NCI-H2227 treated with DMSO at 0.1 percent for 48 hours (cell line): ENCODE measurements around the gene WIPF2.

Source experiments
- DNase-seq: peaks from one replicate; lab custom pipeline; 2025; lab: John Stamatoyannopoulos, UW

Gene WIPF2

DNA sequence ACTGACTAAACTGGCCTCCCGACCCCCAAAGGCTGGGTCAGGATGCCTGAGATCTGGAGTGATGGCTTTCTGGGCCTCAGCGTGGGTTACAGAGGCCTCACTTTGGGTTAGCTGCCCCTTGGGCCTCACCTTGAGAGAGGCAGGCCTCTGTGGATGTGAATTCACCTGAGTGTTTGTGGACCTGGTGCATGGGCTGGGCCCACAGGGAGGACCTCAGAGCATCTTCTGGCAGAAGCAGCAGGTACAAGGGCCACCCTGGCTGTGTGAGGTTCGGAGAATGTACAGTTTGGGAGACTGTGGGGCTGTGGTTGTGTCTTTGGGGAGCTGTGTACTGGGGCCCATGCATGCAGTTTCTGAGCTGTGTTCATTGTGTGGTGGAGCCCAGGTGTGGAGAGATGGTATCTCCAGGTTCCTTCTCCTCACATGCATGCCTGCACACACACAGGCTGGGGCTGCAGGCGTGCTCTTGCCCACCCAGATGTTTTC is 108.2 kb downstream of the WIPF2 start:
- DNase-seq: no peak

DNA sequence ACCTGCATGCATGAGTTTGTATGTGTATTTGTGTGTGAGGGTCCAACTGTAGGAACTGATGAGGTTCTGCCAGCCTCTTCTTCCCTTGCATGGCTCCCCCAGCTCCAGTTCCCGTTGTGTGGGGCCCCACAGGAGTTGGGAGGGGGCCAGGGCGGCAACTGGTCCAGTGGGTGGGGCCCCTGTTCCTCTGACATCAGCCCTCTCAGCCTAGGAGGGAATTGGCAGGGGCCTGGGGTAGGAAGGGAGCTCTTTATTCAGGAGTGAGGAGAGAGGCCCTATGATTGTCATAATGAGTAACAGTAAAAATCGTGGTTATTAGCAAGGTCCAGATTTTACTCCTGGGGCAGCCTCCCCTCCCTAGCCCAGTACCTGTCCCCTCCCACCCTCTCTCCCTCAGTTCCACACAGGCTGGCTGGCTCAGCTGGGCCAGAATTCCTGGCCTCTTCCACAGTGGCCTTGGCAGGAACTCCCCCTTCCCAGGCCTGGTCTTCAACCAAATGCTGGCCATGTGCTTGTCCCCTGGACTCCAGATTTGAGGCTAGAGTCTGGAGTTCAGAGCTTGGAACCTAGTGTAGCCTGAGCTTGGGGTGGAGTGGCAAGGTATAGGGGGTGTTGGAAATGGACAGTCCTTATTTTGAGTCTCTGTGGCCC is 108.8 kb downstream of the WIPF2 start:
- no peak for DNase-seq

DNA sequence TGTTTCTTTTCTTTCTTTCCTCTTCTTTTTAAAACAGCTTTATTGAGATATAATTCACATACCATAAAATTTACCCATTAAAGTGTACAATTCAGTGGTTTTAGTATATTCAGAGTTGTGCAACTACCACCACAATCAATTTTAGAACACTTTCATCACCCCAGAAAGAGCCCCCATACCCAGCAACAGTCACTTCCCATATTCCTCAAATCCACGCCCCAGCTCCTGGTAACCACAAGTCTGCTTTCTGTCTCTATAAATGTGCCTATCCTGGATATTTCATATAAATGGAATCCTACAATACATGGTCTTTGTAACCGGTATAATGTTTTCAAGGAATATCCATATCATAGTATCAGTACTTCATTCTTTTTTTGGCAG is 109.3 kb downstream of the WIPF2 start:
- DNase-seq: no peak

DNA sequence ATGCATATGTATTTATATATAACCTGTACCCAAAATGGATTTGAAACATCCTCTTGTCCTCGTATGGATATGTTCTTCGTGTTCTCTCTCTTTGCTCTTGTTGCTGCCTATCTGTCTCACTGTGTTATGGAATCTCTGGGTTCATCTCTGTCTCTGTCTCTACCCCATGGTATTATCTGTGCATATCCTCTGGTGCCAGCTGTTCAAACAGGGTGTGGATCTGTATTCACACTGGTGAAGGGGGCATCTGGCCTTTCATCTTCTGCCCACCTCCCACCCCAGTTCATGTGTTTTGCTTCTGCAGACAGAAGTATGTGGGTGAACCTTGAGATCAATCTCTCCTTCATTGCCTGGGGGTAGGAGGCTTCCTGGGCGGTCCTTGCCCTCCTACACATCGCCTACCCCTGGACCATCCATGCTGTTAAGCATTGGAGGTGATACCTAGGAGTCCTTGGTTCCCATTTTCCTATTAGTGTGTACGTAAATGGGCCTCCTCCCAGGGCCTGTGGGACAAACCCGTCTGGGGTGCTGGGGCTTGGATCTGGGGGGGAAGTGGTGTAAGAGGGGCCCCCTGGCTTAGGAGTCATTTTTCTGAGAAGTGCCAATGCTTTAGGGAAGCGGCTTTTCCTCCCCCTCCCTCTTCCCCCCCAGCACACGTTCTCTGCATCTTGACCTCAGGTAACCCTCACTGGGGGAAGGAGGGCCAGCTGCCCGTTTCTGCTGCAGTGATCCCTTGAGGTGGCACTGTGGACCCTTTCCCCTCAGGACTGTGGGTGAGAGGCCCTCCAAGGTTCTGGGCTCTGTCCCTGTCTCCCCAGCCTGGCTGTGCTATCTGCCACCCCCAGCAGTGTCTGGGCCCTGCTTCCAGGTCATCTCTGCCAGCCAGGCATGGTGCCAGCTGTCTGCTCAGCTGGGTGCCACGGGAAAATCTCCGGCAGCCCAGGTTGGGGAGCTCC is 111.0 kb downstream of the WIPF2 start:
- DNase-seq: no peak

DNA sequence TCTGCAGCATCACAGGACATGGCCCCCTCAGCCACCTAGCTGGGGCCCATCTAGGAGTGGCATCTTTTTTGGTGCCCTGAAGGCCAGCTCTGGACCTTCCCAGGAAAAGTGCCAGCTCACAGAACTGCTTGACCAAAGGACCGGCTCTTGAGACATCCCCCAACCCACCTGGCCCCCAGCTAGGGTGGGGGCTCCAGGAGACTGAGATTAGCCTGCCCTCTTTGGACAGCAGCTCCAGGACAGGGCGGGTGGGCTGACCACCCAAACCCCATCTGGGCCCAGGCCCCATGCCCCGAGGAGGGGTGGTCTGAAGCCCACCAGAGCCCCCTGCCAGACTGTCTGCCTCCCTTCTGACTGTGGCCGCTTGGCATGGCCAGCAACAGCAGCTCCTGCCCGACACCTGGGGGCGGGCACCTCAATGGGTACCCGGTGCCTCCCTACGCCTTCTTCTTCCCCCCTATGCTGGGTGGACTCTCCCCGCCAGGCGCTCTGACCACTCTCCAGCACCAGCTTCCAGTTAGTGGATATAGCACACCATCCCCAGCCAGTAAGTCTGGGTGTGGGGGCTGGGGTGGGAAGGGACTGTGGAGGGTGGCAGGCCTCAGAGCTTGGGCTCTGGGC is 111.9 kb downstream of the WIPF2 start:
- no peak for DNase-seq

DNA sequence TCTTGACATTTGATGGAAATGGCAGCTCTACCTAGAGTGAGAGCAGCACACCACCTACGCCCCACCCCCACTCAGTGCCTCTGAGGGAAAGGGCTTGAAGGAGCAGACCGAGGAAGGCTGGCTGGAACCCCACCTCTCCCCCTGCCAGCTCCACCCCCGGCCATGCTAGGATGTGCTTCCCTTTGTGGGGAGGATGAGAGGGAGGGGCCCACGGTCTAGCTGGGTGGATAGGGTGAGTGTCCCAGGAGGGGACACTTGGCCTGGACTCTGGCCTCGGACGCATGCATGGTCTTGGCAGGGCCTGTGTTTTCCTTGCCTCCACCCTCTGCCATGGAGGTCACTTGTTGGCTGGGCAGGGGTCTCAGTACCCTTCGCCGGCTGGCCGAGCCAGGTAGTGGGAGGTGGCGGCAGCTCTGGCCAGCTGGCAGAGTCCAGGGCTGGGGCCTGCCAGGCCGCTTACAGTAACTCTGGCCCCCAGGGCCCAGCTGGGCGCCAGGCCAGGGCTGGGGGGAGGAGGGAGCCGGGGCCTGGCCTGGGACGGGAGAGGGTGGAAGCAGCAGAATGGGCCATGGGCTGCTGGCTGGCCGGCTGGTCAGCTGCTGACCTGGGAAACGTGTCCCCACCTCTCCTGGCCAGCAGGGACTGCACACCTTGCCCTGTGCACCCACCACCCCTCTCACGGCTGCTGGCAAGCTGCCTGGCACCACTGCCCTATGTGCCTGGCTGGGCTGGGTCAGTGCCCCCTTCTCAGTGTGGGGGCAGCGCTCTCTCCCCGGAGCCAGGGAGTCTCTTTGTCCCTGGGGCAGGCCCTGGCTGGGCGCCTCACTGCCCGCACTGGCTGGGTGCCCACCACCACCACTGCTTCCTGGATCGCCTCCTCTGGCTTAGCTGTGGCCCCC is 112.9 kb downstream of the WIPF2 start:
- DNase-seq: peak; percentile 10
